Vagina (tissue), 2 donors: ENCODE measurements around the gene ELK3. TPM values are rescaled to one million over a fixed set of nuclear protein-coding genes. Genes with fewer than 3 reads are reported as not detected.

Experiments
- DNase-seq, 2 donors: peaks; one replicate each; pipeline ENCODE4 v3.0.0-alpha.2; 2017; ENCODE audit errors: extremely low spot score in 2 of 2
- H3K27ac ChIP-seq: fragments of 200-600 bp; sonication (generic); one replicate; pipeline ENCODE4 v1.5.1; 2019
- H3K27me3 ChIP-seq: fragments of 200-600 bp; sonication (generic); one replicate; pipeline ENCODE4 v1.5.1; 2019
- H3K36me3 ChIP-seq, 2 donors: fragments of 200-600 bp; sonication (generic); one replicate each; pipeline ENCODE4 v1.5.1; 2017 to 2019
- H3K4me1 ChIP-seq: fragments of 200-600 bp; sonication (generic); one replicate; pipeline ENCODE4 v1.5.1; 2019
- H3K4me3 ChIP-seq, 2 donors: fragments of 200-600 bp; sonication (generic); 1 replicate in 1 of 2; 2 replicates in 1 of 2; pipeline ENCODE4 v1.5.1; 2016 to 2019
- H3K9me3 ChIP-seq: fragments of 200-600 bp; sonication (generic); one replicate; pipeline ENCODE4 v1.5.1; 2019
- POLR2A ChIP-seq, 2 donors: fragments of 450-650 bp; IDR thresholded peaks; one replicate each; pipeline ENCODE4 v1.6.1; 2017; ENCODE audit warnings: antibody characterized with exemption in 2 of 2, mild to moderate bottlenecking in 2 of 2, moderate library complexity in 2 of 2
- POLR2AphosphoS5 ChIP-seq, 2 donors: sonication (generic); formaldehyde crosslinking; IDR thresholded peaks; one replicate each; pipeline ENCODE4 v1.9.0; 2017; ENCODE audit warnings: antibody characterized with exemption in 2 of 2, mild to moderate bottlenecking in 2 of 2, low read depth in 1 of 2; ENCODE audit not compliant: insufficient read depth in 1 of 2
- intact Hi-C: fragments of 100-400 bp; cut with DNase I; formaldehyde crosslinking; loops from one replicate; pipeline ENCODE4 v1.15.1; 2023
- total RNA-seq: library from RNA; depleted of rRNA; stranded (reverse); fragments of >200 nt; gene quantifications from one replicate; pipeline ENCODE4 v1.2.3, GENCODE V29; 2016
- TF ChIP-seq, protein P1 (sequence below), 3 experiments: fragments of 450-650 bp in 2 of 3; fragments of 200-600 bp in 1 of 3; sonication (generic) in 1 of 3; IDR thresholded peaks; one replicate each; pipeline ENCODE4 v1.5.1; 2017 to 2019; ENCODE audit warnings: antibody characterized with exemption in 3 of 3, mild to moderate bottlenecking in 2 of 3, moderate library complexity in 2 of 3

Gene ELK3
- total RNA-seq, 1 donor from 2014 or later = 39.5 TPM

DNA sequence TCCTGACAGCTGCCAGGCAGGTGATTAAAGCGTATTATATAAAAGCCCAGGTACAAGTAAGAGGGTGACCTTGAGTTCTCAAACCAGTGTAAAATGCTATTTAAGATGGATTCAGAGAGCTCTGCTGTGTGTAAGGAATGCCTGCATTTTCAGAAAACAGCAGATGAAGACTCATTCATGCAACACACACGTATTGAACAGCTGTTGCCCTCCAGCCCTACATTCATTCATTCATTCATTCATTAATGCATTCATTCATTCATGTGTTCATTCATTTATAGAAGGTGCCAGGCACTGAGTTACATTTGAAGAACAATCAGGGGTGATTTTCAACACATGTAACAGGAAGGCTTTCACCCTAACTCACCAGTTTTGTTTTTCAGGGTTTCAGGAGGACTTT, 27.4 kb upstream of the ELK3 start:
- Histone ChIP-seq H3K27ac (no peak overlapping the region), H3K4me3 (no peak overlapping the region), H3K4me1 (no peaks in the 10 kb centered on the region), H3K9me3 (no peaks in the 10 kb centered on the region), H3K27me3 (no peaks in the 10 kb centered on the region), H3K36me3 (no peaks in the 10 kb centered on the region)
- no peak for DNase-seq
- intact Hi-C loops = no loop called here
- TF ChIP-seq POLR2AphosphoS5 (IDR thresholded peaks at IDR 0.05; ENCODE audit: insufficient read depth in 1 of 2, low read depth in 1 of 2) = no peak

DNA sequence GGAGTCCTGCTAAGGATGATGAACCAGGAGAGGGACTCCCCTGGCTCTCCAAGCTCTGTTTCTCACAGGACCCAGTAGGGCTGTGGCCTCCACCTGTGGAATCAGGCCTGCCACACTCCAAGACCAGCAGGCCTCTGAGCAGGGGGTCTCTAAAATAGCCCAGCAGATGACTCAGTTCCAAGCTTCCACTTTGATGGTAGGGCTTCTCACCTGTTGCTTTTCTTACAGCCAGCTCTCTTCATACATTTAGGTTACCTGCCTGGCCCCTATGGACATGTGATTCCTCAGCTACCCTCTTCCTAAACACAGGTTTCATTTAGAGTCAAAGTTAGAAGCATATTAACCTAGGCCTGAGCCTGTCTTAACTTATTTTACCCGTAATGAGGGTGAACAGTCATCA, 26.7 kb upstream of the ELK3 start:
- DNase-seq = no peak
- Histone ChIP-seq H3K27ac (no peak overlapping the region), H3K9me3 (no peaks in the 10 kb centered on the region), H3K27me3 (no peaks in the 10 kb centered on the region), H3K36me3 (no peaks in the 10 kb centered on the region), H3K4me1 (no peaks in the 10 kb centered on the region), H3K4me3 (no peak overlapping the region)
- intact Hi-C loops = no loop called here
- no peak for TF ChIP-seq POLR2AphosphoS5 (IDR thresholded peaks at IDR 0.05; ENCODE audit: insufficient read depth in 1 of 2, low read depth in 1 of 2)
- TF ChIP-seq POLR2A (IDR thresholded peaks at IDR 0.05) = no peak
- TF ChIP-seq, protein P1, sequence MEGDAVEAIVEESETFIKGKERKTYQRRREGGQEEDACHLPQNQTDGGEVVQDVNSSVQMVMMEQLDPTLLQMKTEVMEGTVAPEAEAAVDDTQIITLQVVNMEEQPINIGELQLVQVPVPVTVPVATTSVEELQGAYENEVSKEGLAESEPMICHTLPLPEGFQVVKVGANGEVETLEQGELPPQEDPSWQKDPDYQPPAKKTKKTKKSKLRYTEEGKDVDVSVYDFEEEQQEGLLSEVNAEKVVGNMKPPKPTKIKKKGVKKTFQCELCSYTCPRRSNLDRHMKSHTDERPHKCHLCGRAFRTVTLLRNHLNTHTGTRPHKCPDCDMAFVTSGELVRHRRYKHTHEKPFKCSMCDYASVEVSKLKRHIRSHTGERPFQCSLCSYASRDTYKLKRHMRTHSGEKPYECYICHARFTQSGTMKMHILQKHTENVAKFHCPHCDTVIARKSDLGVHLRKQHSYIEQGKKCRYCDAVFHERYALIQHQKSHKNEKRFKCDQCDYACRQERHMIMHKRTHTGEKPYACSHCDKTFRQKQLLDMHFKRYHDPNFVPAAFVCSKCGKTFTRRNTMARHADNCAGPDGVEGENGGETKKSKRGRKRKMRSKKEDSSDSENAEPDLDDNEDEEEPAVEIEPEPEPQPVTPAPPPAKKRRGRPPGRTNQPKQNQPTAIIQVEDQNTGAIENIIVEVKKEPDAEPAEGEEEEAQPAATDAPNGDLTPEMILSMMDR (IDR thresholded peaks at IDR 0.05) = no peak

- no peaks in the 10 kb centered on the region for H3K9me3 ChIP-seq
- DNase-seq = no peak
- H3K27me3 ChIP-seq = no peaks in the 10 kb centered on the region
- no peaks in the 10 kb centered on the region for H3K36me3 ChIP-seq
- intact Hi-C loops = no loop called here
- TF ChIP-seq POLR2A (IDR thresholded peaks at IDR 0.05) (no peak), POLR2AphosphoS5 (IDR thresholded peaks at IDR 0.05; ENCODE audit: insufficient read depth in 1 of 2, low read depth in 1 of 2) (no peak)
- TF ChIP-seq, protein P1 (IDR thresholded peaks at IDR 0.05) = no peak
- H3K4me3 ChIP-seq = no peak overlapping the region
- no peaks in the 10 kb centered on the region for H3K4me1 ChIP-seq
- no peak overlapping the region for H3K27ac ChIP-seq
Observed at GRCh38 chr12:96170328-96170727, 23.8 kb upstream of the ELK3 start.

GRCh38 chr12:96170762-96171161, 23.4 kb upstream of the ELK3 start:
- no peak for DNase-seq
- TF ChIP-seq, protein P1 (IDR thresholded peaks at IDR 0.05) = no peak
- TF ChIP-seq POLR2AphosphoS5 (IDR thresholded peaks at IDR 0.05; ENCODE audit: insufficient read depth in 1 of 2, low read depth in 1 of 2) = no peak
- TF ChIP-seq POLR2A (IDR thresholded peaks at IDR 0.05) = no peak
- Histone ChIP-seq H3K4me3 (no peak overlapping the region), H3K4me1 (no peaks in the 10 kb centered on the region), H3K9me3 (no peaks in the 10 kb centered on the region), H3K27me3 (no peaks in the 10 kb centered on the region), H3K36me3 (no peaks in the 10 kb centered on the region), H3K27ac (no peak overlapping the region)
- intact Hi-C loops = no loop called here

DNA sequence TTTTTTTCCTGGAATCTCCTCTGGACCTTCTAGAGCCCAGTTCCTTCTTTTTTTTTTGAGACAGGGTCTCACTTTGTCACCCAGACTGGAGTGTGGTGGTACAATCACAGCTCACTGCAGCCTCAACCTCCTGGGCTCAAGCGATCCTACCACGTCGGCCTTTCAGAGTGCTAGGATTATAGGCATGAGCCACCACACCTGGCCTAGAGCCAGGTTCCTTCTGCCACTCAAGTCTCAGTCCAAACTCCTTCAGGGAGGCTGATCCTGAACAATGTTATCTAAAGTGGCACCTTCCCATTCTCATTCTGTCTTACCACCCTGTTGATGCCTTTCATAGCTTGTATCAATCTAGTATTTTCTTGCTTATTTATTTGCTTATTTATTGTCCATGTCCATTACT, 22.3 kb upstream of the ELK3 start:
- H3K4me1 ChIP-seq = no peaks in the 10 kb centered on the region
- H3K4me3 ChIP-seq = no peak overlapping the region
- no peak overlapping the region for H3K27ac ChIP-seq
- H3K36me3 ChIP-seq = no peaks in the 10 kb centered on the region
- DNase-seq = no peak
- intact Hi-C loops = no loop called here
- TF ChIP-seq POLR2A (IDR thresholded peaks at IDR 0.05) = no peak
- TF ChIP-seq, protein P1 (IDR thresholded peaks at IDR 0.05) = no peak
- TF ChIP-seq POLR2AphosphoS5 (IDR thresholded peaks at IDR 0.05; ENCODE audit: insufficient read depth in 1 of 2, low read depth in 1 of 2) = no peak
- H3K9me3 ChIP-seq = no peaks in the 10 kb centered on the region
- no peaks in the 10 kb centered on the region for H3K27me3 ChIP-seq

- Histone ChIP-seq H3K9me3 (no peaks in the 10 kb centered on the region), H3K36me3 (no peaks in the 10 kb centered on the region), H3K4me1 (no peaks in the 10 kb centered on the region), H3K27ac (no peak overlapping the region), H3K27me3 (no peaks in the 10 kb centered on the region), H3K4me3 (no peak overlapping the region)
- intact Hi-C loops = no loop called here
- no peak for DNase-seq
- TF ChIP-seq POLR2A (IDR thresholded peaks at IDR 0.05) = no peak
- TF ChIP-seq, protein P1 (IDR thresholded peaks at IDR 0.05) = no peak
- no peak for TF ChIP-seq POLR2AphosphoS5 (IDR thresholded peaks at IDR 0.05; ENCODE audit: insufficient read depth in 1 of 2, low read depth in 1 of 2)
Observed at GRCh38 chr12:96172981-96173380, 21.2 kb upstream of the ELK3 start.
